ENCODE data around the gene DUXA.
"Not testable (repeated sequence)": the region's sequence is repeated elsewhere in the genome, so short reads cannot be mapped to it uniquely, and the experiment has no call there.

DUXA gene

GRCh38 chr19:57141699-57142098 is 25.6 kb downstream of the DUXA start:
- ChIA-PET CTCF (no interaction called here), POLR2A (ENCODE audit: low non-redundant PET) (interaction anchor here (0.7 kb wide), 1 partner anchor 775 kb away, joined by 6 read pairs; no protein-coding TSS in a partner anchor)
- no peak for TF ChIP-seq CTCF (conservative IDR thresholded peaks at IDR 0.05; ENCODE audit: low read depth)
- no peak overlapping the region for H3K27ac ChIP-seq
- no peak for DNase-seq (ENCODE audit: low spot score)

- TF ChIP-seq CTCF (conservative IDR thresholded peaks at IDR 0.05; ENCODE audit: low read depth) = no peak
- DNase-seq (ENCODE audit: low spot score) = no peak
- CTCF ChIA-PET = no interaction called here
These were observed 31.5 kb downstream of the DUXA start for GRCh38 chr19:57135797-57136196.

GRCh38 chr19:57127403-57127802 is 39.9 kb downstream of the DUXA start:
- POLR2A ChIA-PET (ENCODE audit: low non-redundant PET); H3K27ac ChIP-seq; DNase-seq (ENCODE audit: low spot score): not testable (repeated sequence)
- CTCF ChIA-PET = interaction anchor here (0.5 to 0.6 kb wide), 2 partner anchors 12 to 244 kb away, joined by 3 read pairs; no protein-coding TSS in a partner anchor

More at GRCh38 chr19:57135797-57136196, 31.5 kb downstream of the DUXA start:
- POLR2A ChIA-PET (ENCODE audit: low non-redundant PET) = no interaction called here
- H3K27ac ChIP-seq = no peak overlapping the region

- TF ChIP-seq CTCF (conservative IDR thresholded peaks at IDR 0.05; ENCODE audit: low read depth) = no peak
- H3K27ac ChIP-seq = no peak overlapping the region
- ChIA-PET POLR2A (ENCODE audit: low non-redundant PET) (no interaction called here), CTCF (no interaction called here)
- DNase-seq (ENCODE audit: low spot score) = no peak
These were observed 43.4 kb downstream of the DUXA start for GRCh38 chr19:57123882-57124281.

- no peak for TF ChIP-seq CTCF (conservative IDR thresholded peaks at IDR 0.05; ENCODE audit: low read depth)
- CTCF ChIA-PET = no interaction called here
- DNase-seq (ENCODE audit: low spot score) = no peak
- POLR2A ChIA-PET (ENCODE audit: low non-redundant PET) = no interaction called here
- no peak overlapping the region for H3K27ac ChIP-seq
These were observed 48.4 kb downstream of the DUXA start for GRCh38 chr19:57118848-57119247.

- POLR2A ChIA-PET (ENCODE audit: low non-redundant PET); DNase-seq (ENCODE audit: low spot score); CTCF ChIA-PET; H3K27ac ChIP-seq: not testable (repeated sequence)
These were observed 53.8 kb downstream of the DUXA start for GRCh38 chr19:57113501-57113900.

GRCh38 chr19:57111329-57111644 is 56.0 kb downstream of the DUXA start:
- POLR2A ChIA-PET (ENCODE audit: low non-redundant PET) = no interaction called here
- TF ChIP-seq CTCF (conservative IDR thresholded peaks at IDR 0.05; ENCODE audit: low read depth) = no peak
- no peak overlapping the region for H3K27ac ChIP-seq
- no peak for DNase-seq (ENCODE audit: low spot score)
- CTCF ChIA-PET = no interaction called here

- no peak for TF ChIP-seq CTCF (conservative IDR thresholded peaks at IDR 0.05; ENCODE audit: low read depth)
- CTCF ChIA-PET = no interaction called here
- POLR2A ChIA-PET (ENCODE audit: low non-redundant PET) = no interaction called here
These were observed 56.5 kb downstream of the DUXA start for GRCh38 chr19:57110592-57111328.

More at GRCh38 chr19:57110592-57111328, 56.5 kb downstream of the DUXA start:
- no peak for DNase-seq (ENCODE audit: low spot score)
- no peak overlapping the region for H3K27ac ChIP-seq

Data from RWPE1 (cell line).